IgD-negative memory B cell (primary cell): ENCODE results near the gene EVPLL. TPM values are rescaled to one million over a fixed set of nuclear protein-coding genes. Genes with fewer than 3 reads are reported as not detected.
"Not testable (repeated sequence)": the region's sequence is repeated elsewhere in the genome, so short reads cannot be mapped to it uniquely, and the experiment has no call there.

ENCODE experiments used
- H3K27ac Mint-ChIP-seq, 3 donors: one replicate each; pipeline ENCODE4 v1.8.0; 2020 to 2022; ENCODE audit warnings: mild to moderate bottlenecking in 3 of 3, mixed read lengths in 3 of 3, moderate library complexity in 1 of 3
- H3K27me3 Mint-ChIP-seq: one replicate; pipeline ENCODE4 v1.8.0; 2021; ENCODE audit warnings: mixed read lengths
- H3K36me3 Mint-ChIP-seq: one replicate; pipeline ENCODE4 v1.8.0; 2020; ENCODE audit warnings: mild to moderate bottlenecking, mixed read lengths
- H3K4me1 Mint-ChIP-seq, 3 donors: one replicate each; pipeline ENCODE4 v1.8.0; 2020 to 2022; ENCODE audit warnings: mixed read lengths in 3 of 3, mild to moderate bottlenecking in 1 of 3
- H3K4me3 Mint-ChIP-seq, 4 donors: one replicate each; pipeline ENCODE4 v1.8.0; 2020 to 2022; ENCODE audit warnings: mild to moderate bottlenecking in 4 of 4, mixed read lengths in 4 of 4, moderate library complexity in 3 of 4
- H3K9me3 Mint-ChIP-seq, 3 donors: one replicate each; pipeline ENCODE4 v1.8.0; 2020 to 2021; ENCODE audit warnings: mixed read lengths in 3 of 3, mild to moderate bottlenecking in 1 of 3
- polyA plus RNA-seq: library from polyadenylated mRNA; unstranded; fragments of 300-500 nt; fragmentation: Illumina TruSeq; gene quantifications from one replicate; pipeline ENCODE4 v1.2.3, GENCODE V29; 2021

EVPLL gene
- not detected for polyA plus RNA-seq

DNA sequence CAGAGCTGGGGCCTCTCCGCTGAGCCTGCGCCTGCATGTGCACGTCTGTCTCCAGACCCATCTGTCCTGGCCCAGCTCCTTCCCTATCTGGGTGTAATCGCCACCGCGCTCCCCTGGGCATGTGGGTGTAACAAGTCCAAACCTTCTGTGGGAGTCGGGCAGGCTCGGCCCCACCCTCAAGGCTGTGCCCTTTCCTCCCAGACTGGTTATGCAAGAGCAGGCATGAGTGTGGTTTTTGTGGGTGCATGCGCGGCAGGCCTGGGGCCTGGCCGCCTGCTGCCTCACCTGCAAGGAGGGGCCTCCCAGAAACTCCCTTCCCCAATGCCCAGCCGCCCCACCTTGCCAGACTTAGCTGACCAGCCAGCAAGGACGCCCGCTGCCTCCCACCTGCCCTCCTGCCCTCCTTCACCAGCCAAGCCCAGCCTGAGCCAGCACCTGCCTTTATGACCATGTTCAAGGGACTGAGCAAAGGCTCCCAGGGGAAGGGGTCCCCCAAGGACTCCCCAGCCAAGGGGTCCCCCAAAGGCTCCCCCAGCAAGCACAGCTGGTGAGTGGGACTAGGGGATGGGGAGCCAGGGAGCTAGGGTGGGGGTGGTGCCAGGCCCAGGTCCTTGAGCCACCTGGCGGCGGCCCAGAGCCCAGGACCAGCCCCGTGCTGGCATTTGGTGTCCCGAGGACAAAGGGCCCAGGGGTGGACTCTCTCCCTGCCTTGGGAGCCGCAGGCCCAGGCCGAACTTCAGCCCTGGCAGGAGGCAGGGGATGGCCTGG, at the start of gene EVPLL:
TSS of gene EVPLL (plus strand) at position 342 of the 768 bp plus-strand sequence. CDS start 3,160 bp downstream, outside the sequence.
- Mint-ChIP-seq H3K4me1 (peaks cover 6 to 8% (median 8%) of the 10 kb centered on the region in 3 donors), H3K27ac (peak within 1 kb of the TSS in 1 of 3 donors; percentile 90), H3K9me3 (peaks cover 0 to 6% (median 4%) of the 10 kb centered on the region in 3 donors), H3K27me3 (peaks cover 17% of the 10 kb centered on the region), H3K4me3 (peak within 1 kb of the TSS in 2 of 4 donors; percentile 41 to 54), H3K36me3 (peaks cover 4% of the 10 kb centered on the region)

DNA sequence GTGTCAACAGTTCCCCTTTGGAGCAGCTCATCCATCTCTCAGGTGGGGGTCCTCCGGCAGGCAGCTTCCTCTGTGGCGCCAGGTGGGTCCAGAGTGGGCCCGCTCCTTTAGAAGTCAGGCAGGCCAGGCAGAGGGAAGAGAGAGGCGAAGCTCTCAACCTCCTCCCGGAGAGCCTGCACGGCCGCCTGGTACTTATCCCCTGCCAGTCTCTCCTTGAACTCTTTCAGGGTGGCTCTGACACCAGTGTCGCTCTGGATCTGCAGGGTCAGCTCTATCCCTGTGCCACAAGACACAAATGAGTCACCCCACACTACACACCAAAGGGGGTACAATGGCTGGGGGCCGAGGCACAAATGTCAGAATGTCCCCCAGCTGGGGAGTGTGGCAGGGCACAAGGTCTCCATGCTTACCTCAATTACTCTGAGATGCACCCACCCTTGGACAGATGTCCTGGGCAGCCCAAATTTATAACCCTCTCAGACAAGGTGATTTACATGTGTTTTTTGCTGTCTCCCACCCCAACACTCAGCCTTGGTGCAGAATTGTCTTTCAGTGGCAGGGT, 48.9 kb upstream of the EVPLL start:
- Mint-ChIP-seq H3K27me3 (no peaks in the 10 kb centered on the region), H3K27ac (no peak overlapping the region), H3K36me3 (peaks cover 1% of the 10 kb centered on the region), H3K4me1 (peaks cover 10 to 16% (median 11%) of the 10 kb centered on the region in 3 donors), H3K9me3 (no peaks in the 10 kb centered on the region), H3K4me3 (no peak overlapping the region)

DNA sequence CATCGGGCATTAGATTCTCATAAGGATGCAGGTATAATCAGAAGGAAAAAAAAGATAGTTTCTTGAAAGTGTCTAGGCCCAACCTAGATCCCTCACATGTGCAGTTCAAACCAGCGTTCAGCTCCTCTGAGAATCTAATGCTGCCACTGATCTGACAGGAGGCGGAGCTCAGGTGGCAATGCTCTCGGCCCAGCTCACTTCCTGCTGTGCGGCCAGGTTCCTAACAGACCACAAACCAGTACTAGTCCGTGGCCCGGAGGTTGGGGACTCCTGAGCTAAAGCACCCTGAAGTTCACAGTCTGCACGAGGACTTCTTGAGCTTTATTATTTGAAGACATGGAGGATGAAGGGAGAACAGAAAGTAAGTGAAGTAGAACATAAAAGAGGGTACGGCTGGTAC, 45.7 kb upstream of the EVPLL start:
- H3K4me1 Mint-ChIP-seq: peaks cover 0 to 3% (median 0%) of the 10 kb centered on the region in 3 donors
- H3K27me3 Mint-ChIP-seq: no peaks in the 10 kb centered on the region
- H3K27ac Mint-ChIP-seq: peak overlapping the region in 2 of 3 donors; percentile 6 to 76
- H3K36me3 Mint-ChIP-seq: peaks cover 3% of the 10 kb centered on the region
- H3K9me3 Mint-ChIP-seq: no peaks in the 10 kb centered on the region
- peak overlapping the region in 1 of 4 donors; percentile 54 for H3K4me3 Mint-ChIP-seq

DNA sequence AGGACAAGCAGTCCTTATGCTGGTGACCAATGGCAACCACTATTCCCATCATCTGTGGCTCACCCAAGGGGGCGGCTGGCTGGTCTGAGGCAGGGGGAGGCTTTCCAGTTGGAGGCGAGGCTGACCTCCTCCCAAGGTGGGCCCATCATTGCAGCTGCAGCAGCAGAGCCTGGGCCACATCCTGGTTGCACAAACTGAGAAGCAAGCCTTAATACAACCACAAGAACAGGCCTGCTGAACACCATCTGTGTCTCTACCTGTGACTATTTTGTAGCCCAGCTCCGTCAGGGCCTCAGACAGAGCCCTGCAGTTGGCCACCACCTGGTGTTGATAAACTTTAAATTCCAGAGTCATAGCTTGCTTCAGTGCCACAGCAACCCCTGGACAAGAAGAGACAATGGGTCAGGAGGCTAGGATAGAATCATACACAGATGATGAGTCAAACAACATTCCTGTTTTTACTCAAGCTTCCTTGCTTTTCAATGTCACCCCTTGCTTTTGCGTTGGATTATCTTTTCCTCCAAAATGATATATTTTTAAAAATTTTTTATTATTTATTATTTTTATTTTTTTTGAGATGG, 44.6 kb upstream of the EVPLL start:
- H3K4me3 Mint-ChIP-seq: no peak overlapping the region
- peak overlapping the region in 1 of 3 donors; percentile 80 for H3K27ac Mint-ChIP-seq
- H3K9me3 Mint-ChIP-seq: no peaks in the 10 kb centered on the region
- H3K4me1 Mint-ChIP-seq: peaks cover 0 to 1% (median 0%) of the 10 kb centered on the region in 3 donors
- H3K36me3 Mint-ChIP-seq: peaks cover 3% of the 10 kb centered on the region
- H3K27me3 Mint-ChIP-seq: no peaks in the 10 kb centered on the region

DNA sequence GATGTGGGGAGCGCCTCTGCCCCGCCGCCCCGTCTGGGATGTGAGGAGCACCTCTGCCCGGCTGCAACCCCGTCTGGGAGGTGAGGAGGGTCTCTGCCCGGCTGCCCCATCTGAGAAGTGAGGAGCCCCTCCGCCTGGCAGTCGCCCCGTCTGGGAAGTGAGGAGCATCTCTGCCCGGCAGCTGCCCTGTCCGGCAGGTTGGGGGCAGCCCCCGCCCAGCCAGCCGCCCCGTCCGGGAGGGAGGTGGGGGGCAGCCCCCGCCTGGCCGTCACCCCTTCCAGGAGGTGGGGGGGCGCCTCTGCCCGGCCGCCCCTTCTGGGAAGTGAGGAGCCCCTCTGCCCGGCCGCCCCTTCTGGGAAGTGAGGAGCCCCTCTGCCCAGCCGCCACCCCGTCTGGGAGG, 39.4 kb upstream of the EVPLL start:
- not testable (repeated sequence) for H3K4me3 Mint-ChIP-seq, H3K27ac Mint-ChIP-seq, H3K27me3 Mint-ChIP-seq, H3K9me3 Mint-ChIP-seq, H3K4me1 Mint-ChIP-seq, H3K36me3 Mint-ChIP-seq

DNA sequence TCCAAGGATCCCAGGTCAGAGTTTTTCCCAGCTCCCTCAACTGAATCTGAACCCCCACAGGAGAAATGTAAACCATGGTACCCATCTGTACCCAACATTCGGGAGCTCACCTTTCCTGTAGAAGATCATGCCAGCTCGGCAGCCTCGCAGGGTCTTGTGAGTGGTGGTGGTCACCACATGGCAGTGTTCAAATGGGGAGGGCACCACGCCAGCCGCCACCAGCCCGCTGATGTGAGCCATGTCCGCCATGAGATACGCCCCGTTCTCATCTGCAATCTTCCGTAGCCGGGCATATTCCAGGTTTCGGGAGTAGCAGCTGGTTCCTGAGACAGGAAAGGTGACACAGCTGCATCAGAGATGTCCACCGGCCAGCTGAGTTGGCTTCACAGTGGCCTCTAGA, 37.6 kb upstream of the EVPLL start:
- Mint-ChIP-seq H3K4me1 (peaks cover 0 to 2% (median 0%) of the 10 kb centered on the region in 3 donors), H3K27me3 (no peaks in the 10 kb centered on the region), H3K36me3 (peaks cover 5% of the 10 kb centered on the region), H3K9me3 (no peaks in the 10 kb centered on the region), H3K27ac (no peak overlapping the region), H3K4me3 (no peak overlapping the region)

DNA sequence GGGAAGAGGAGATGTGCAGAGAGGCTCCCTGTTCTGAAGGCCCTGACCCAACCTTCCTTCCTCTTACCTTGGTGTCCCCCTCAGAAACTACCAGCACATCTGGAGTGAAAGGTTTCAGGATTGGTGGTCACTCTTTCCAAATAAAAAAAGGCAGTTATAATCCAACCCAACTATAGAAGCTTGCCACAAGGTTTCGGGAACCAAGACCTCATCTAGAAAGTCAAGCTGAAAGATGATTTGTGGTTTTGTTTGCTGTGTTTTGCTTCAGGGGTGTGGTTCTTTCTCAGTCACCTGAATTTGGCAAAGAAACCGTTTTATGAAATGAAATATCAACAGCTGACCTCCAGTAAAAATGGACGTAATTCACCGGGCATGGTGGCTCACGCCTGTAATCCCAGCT, 33.6 kb upstream of the EVPLL start:
- H3K4me3 Mint-ChIP-seq: peak overlapping the region in 1 of 4 donors; percentile 52
- no peaks in the 10 kb centered on the region for H3K9me3 Mint-ChIP-seq
- H3K4me1 Mint-ChIP-seq: peaks cover 0 to 2% (median 0%) of the 10 kb centered on the region in 3 donors
- no peak overlapping the region for H3K27ac Mint-ChIP-seq
- H3K36me3 Mint-ChIP-seq: peaks cover under 1% of the 10 kb centered on the region
- no peaks in the 10 kb centered on the region for H3K27me3 Mint-ChIP-seq

DNA sequence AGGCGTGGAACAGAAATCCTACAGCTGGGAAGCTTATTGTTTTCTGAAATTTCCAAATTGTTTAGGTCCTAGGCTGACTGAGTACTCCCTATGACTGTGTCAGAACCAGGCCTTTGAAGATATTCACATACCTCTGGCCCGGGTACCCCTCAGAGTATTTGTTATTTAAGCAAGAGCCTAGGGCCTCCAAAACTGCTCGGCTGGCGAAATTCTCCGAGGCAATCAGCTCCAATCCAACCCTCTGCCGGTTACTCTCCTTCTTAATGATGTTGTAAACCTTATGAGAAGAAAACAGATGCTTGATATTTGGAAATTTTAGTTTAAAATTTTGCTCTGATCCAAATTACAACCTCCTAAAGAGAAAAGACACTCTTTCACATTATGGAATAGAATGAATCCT, 24.0 kb upstream of the EVPLL start:
- Mint-ChIP-seq H3K27me3 (no peaks in the 10 kb centered on the region), H3K9me3 (no peaks in the 10 kb centered on the region), H3K27ac (no peak overlapping the region), H3K4me3 (no peak overlapping the region), H3K36me3 (peaks cover 5% of the 10 kb centered on the region), H3K4me1 (no peaks in the 10 kb centered on the region)

DNA sequence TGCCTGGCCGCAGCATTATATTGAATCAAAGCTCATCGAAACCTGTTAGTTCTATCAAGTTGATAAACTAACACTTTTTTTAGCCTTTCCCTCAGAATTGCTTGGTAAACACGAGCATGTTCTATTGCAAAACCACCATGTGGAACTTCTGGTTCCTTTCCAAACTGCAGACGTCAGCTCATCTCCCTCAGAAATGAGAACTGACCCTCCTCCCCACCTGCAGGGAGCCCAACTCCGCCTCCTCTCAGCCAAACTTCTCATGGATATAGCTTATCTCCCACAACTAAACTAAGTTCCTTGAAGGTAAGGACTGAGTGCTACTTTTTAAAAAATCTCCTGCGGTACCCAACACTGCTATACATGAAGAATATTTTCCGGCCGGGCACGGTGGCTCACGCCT, 21.0 kb upstream of the EVPLL start:
- Mint-ChIP-seq H3K27ac (no peak overlapping the region), H3K36me3 (peaks cover 5% of the 10 kb centered on the region)

DNA sequence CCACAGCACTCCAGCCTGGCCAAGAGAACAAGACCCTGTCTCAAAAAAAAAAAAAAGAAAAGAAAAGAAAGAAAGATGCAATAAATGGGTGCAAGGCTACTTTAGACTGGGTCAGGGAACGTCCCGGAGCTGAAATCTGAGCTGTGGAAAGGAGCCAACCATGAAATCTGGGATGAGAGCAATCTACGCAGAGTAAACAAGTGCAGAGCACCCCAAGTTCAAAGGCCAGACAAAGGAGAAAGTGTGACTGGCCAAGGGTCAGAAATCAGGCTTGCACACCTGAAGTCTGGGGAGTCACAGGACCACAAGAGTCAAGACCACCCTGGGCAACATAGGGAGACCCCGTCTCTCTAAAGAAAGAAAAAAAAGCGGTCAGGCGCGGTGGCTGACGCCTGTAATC, 17.1 kb upstream of the EVPLL start:
- H3K27ac Mint-ChIP-seq: no peak overlapping the region
- H3K36me3 Mint-ChIP-seq: no peaks in the 10 kb centered on the region
- no peaks in the 10 kb centered on the region for H3K9me3 Mint-ChIP-seq
- H3K4me3 Mint-ChIP-seq: peak overlapping the region in 2 of 4 donors; percentile 7 to 14
- H3K4me1 Mint-ChIP-seq: peaks cover 8 to 19% (median 17%) of the 10 kb centered on the region in 3 donors
- no peaks in the 10 kb centered on the region for H3K27me3 Mint-ChIP-seq

More for the DNA sequence above, 21.0 kb upstream of the EVPLL start:
- Mint-ChIP-seq H3K9me3 (no peaks in the 10 kb centered on the region), H3K4me1 (peaks cover 0 to 3% (median 2%) of the 10 kb centered on the region in 3 donors), H3K4me3 (no peak overlapping the region), H3K27me3 (no peaks in the 10 kb centered on the region)

DNA sequence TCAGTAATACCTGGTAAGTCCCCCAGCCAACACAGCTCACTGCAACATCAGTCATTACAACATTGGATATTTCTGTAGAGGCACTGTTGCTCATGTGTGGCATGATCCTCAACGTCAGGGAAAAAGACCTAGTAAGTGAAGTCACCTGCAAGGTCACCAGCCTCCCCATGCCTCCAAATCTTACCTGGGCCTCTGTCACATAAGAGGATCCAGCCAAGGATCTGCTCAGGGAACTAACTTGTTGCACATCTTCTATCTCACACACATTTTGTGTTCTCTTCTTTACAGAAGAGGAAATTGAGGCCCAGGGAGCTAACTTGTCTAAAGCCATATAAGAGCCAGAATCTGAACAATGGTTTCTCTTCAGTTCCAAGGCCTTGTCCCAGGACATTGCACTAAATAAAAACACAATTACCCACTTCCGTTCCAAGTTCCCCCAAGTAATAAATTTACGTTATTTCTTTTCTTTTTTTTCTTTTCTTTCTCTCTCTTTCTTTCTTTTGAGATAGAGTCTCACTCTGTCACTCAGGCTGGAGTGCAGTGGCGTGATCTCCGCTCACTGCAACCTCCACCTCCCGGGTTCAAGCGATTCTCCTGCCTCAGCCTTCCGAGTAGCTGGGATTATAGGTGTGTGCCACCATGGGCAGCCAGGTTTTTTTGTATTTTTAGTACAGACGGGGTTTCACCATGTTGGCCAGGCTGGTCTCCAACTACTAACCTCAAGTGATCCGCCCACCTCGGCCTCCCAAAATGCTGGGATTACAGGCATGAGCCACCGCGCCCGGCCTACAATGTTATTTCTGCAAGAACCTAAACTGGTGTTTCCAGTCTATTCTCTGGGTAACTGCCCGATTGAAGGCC, 15.5 kb upstream of the EVPLL start:
- Mint-ChIP-seq H3K36me3 (no peaks in the 10 kb centered on the region), H3K4me1 (peaks cover 8 to 19% (median 17%) of the 10 kb centered on the region in 3 donors), H3K9me3 (no peaks in the 10 kb centered on the region), H3K27me3 (no peaks in the 10 kb centered on the region), H3K4me3 (peak overlapping the region; percentile 88 to 97 (median 90)), H3K27ac (peak overlapping the region in 2 of 3 donors; percentile 18 to 53)

DNA sequence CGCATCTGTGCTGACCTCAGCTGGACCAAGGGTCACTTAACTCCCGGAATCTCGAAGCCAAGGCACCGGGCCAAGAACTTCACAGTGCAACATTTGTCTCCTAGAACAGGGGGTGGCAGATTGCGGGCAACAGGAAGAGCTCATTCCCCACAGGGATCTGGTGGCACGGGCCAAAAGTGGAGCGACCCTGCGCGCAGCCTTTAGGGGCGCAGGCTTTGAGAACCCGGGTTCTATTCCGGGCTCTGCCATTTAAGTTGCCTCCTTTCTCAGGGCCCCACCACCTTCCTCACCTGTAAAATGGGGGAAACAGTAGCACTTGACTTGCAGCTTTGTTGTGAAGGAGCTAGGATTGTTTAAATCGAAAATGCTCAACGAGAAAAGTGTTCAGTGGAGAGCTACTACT, 14.9 kb upstream of the EVPLL start:
- Mint-ChIP-seq H3K27ac (peak overlapping the region in 1 of 3 donors; percentile 53), H3K4me1 (peaks cover 8 to 19% (median 17%) of the 10 kb centered on the region in 3 donors), H3K27me3 (no peaks in the 10 kb centered on the region), H3K9me3 (no peaks in the 10 kb centered on the region), H3K4me3 (peak overlapping the region; percentile 88 to 97 (median 90)), H3K36me3 (no peaks in the 10 kb centered on the region)

DNA sequence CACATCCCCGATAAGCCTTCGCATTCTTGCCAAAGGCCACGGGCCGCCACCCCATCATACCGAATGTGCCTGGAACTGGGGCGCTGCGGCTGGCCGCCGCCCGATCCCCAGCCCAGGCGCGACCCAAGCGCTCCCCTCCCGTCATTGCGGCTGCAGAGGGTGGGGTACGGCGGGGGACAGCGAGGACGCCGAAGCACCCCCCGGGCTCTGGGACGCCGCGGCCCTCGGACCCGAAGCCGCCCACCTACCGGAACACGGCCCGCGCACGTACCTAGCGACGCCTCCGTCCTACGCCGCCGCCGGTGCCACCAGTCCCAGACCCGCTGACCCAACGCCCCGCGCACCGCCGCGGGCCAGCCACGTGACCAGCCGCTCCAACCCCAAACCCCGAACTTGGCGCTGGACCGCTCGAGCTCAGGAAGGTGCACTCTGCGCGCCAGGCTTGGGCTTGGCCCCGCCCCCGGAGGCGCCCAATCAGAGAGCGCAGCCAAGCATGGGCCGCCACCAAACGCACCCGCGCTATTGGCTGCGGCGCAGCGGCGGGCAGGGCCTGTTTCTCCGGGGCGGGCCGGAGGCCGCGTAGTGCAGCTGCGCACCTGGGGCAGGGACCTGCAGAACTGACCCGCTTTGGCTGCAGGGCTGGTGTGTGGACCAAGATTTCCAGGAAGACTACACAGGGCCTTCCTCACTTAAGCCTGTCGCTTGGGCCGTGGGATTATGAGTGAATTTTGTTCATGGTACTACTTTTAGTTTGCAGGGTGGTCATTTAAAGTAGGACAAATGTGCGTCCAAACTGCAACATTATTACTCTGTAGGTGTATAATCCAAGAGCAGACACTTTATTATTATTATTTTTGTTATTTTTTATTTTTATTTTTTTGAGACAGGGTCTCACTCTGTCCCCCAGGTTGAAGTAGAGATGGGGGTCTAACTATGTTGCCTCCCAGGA, 14.2 kb upstream of the EVPLL start, which contains the start of gene SHMT1:
TSS of gene SHMT1 (minus strand) at position 450 of the 949 bp plus-strand sequence. CDS start 7,569 bp downstream, outside the sequence.
- Mint-ChIP-seq H3K27me3 (peaks cover 2% of the 10 kb centered on the region), H3K27ac (peak within 1 kb of the TSS; percentile 70 to 89 (median 74)), H3K36me3 (no peaks in the 10 kb centered on the region), H3K4me1 (peaks cover 8 to 19% (median 17%) of the 10 kb centered on the region in 3 donors), H3K9me3 (no peaks in the 10 kb centered on the region), H3K4me3 (peak within 1 kb of the TSS; percentile 89 to 98 (median 94))
